A549 (cell line): Measurements from ENCODE around the gene CCDC12. TPM values are rescaled to one million over a fixed set of nuclear protein-coding genes. Genes with fewer than 3 reads are reported as not detected.

Source experiments
- ATAC-seq, 2 experiments: fragments of 200-7000 bp in 1 of 2; fragments of >200 bp in 1 of 2; cut with Nextera tagmentation in 1 of 2; cut with Tn5 transposase in 1 of 2; 3 replicates each; pipeline versions ENCODE4 v1.8.0 to v1.9.1; 2018 to 2020; ENCODE audit warnings: mild to moderate bottlenecking in 1 of 2, moderate library complexity in 1 of 2
- CTCF ChIA-PET: fragments of 300-600 bp; sonication (Branson Sonifier 250); formaldehyde crosslinking; extraction: SDS; loops from one replicate; lab custom pipeline; 2021; ENCODE audit warnings: antibody characterized with exemption, inconsistent platforms; lab: Yijun Ruan, JAX
- POLR2A ChIA-PET: fragments of 350-600 bp; formaldehyde crosslinking; extraction: SDS; loops from one replicate; lab custom pipeline; 2021; ENCODE audit warnings: antibody characterized with exemption, inconsistent platforms; lab: Yijun Ruan, JAX
- DNase-seq, 2 experiments: peaks; one replicate each; pipeline versions ENCODE4 v3.0.0 to v3.0.0-alpha.2; 2011 to 2016; ENCODE audit warnings: low read depth in 1 of 2, low spot score in 1 of 2
- FAIRE-seq: peaks from 2 replicates; lab custom pipeline; 2011; peaks lifted over from hg19 to GRCh38; lab: Jason Lieb, UNC
- H3K27ac ChIP-seq, 2 experiments: fragments of >200 bp; sonication (Bioruptor Twin); formaldehyde crosslinking; 3 replicates each; pipeline ENCODE4 v1.5.1; 2016 to 2017
- H3K4me1 ChIP-seq: fragments of >200 bp; sonication (Bioruptor Twin); formaldehyde crosslinking; 3 replicates; pipeline ENCODE4 v1.6.1; 2016
- H3K4me2 ChIP-seq: fragments of >200 bp; sonication (Bioruptor Twin); formaldehyde crosslinking; 3 replicates; pipeline ENCODE4 v1.6.1; 2016
- H3K4me3 ChIP-seq: fragments of >200 bp; sonication (Bioruptor Twin); formaldehyde crosslinking; 3 replicates; pipeline ENCODE4 v1.5.1; 2016
- H3K9me3 ChIP-seq: fragments of >200 bp; sonication (Bioruptor Twin); formaldehyde crosslinking; 3 replicates; pipeline ENCODE4 v1.6.1; 2016
- CEBPB ChIP-seq, 2 experiments: fragments of >200 bp in 1 of 2; sonication (Bioruptor Twin) in 1 of 2; formaldehyde crosslinking in 1 of 2; IDR thresholded peaks; 2 replicates each; pipeline ENCODE4 v1.6.1; 2012 to 2016
- CHD2 ChIP-seq: fragments of 150-350 bp; IDR thresholded peaks from 2 replicates; pipeline ENCODE4 v1.6.1; 2014; ENCODE audit warnings: low read length; ENCODE audit not compliant: partially characterized antibody
- E2F6 ChIP-seq: IDR thresholded peaks from 2 replicates; pipeline ENCODE4 v1.6.1; 2012; ENCODE audit warnings: low read depth, borderline replicate concordance
- EHF ChIP-seq: fragments of 250-450 bp; sonication (Bioruptor Pico); IDR thresholded peaks from 2 replicates; pipeline ENCODE4 v1.5.0; 2020; ENCODE audit warnings: mild to moderate bottlenecking
- FOSB ChIP-seq: fragments of 250-450 bp; sonication (Bioruptor Pico); IDR thresholded peaks from 2 replicates; pipeline ENCODE4 v1.5.0; 2020; ENCODE audit warnings: mild to moderate bottlenecking, moderate library complexity
- FOXS1 ChIP-seq: fragments of 250-450 bp; sonication (Bioruptor Pico); IDR thresholded peaks from 2 replicates; pipeline ENCODE4 v1.5.0; 2020; ENCODE audit warnings: mild to moderate bottlenecking, moderate library complexity
- HOXA7 ChIP-seq: fragments of 250-450 bp; sonication (Bioruptor Pico); IDR thresholded peaks from 2 replicates; pipeline ENCODE4 v1.5.0; 2020; ENCODE audit warnings: mild to moderate bottlenecking, moderate library complexity
- KDM1A ChIP-seq: fragments of 200-600 bp; sonication (generic); IDR thresholded peaks from 2 replicates; pipeline ENCODE4 v1.6.1; 2016; ENCODE audit warnings: low read depth, mild to moderate bottlenecking
- MAFK ChIP-seq: fragments of 450-650 bp; IDR thresholded peaks from 2 replicates; pipeline ENCODE4 v1.6.1; 2014; ENCODE audit not compliant: partially characterized antibody
- MAX ChIP-seq: IDR thresholded peaks from 2 replicates; pipeline ENCODE4 v1.6.1; 2012
- MAZ ChIP-seq: fragments of 150-350 bp; IDR thresholded peaks from 2 replicates; pipeline ENCODE4 v1.6.1; 2014; ENCODE audit warnings: antibody characterized with exemption, low read depth, low read length, borderline replicate concordance
- MYC ChIP-seq: IDR thresholded peaks from 2 replicates; pipeline ENCODE4 v1.6.1; 2012; ENCODE audit warnings: mild to moderate bottlenecking, inconsistent platforms, low read length, improper control_type of control experiment, borderline replicate concordance
- NPAS2 ChIP-seq: fragments of 250-450 bp; sonication (Bioruptor Pico); IDR thresholded peaks from 2 replicates; pipeline ENCODE4 v1.8.0; 2022; ENCODE audit warnings: mild to moderate bottlenecking, moderate library complexity, borderline replicate concordance
- POLR2AphosphoS2 ChIP-seq: conservative IDR thresholded peaks from 2 replicates; pipeline ENCODE4 v1.6.1; 2012; ENCODE audit warnings: low read length, improper control_type of control experiment, inconsistent platforms
- RAD21 ChIP-seq, 2 experiments: fragments of >200 bp in 1 of 2; sonication (Bioruptor Twin) in 1 of 2; formaldehyde crosslinking in 1 of 2; IDR thresholded peaks in 1 of 2; conservative IDR thresholded peaks in 1 of 2; 2 replicates in 1 of 2; 3 replicates in 1 of 2; pipeline ENCODE4 v1.6.1; 2012 to 2018; ENCODE audit warnings: inconsistent platforms in 1 of 2
- RNF2 ChIP-seq: fragments of 200-600 bp; sonication (generic); IDR thresholded peaks from 2 replicates; pipeline ENCODE4 v1.6.1; 2016; ENCODE audit warnings: low read depth, mild to moderate bottlenecking, antibody characterized with exemption, moderate library complexity, borderline replicate concordance
- ZC3H11A ChIP-seq: fragments of 450-650 bp; IDR thresholded peaks from 2 replicates; pipeline ENCODE4 v1.6.1; 2014; ENCODE audit warnings: antibody characterized with exemption, mild to moderate bottlenecking
- ZFP36 ChIP-seq: fragments of 450-650 bp; IDR thresholded peaks from 2 replicates; pipeline ENCODE4 v1.6.1; 2014; ENCODE audit warnings: borderline replicate concordance; ENCODE audit not compliant: partially characterized antibody
- ZSCAN20 ChIP-seq: fragments of 250-450 bp; sonication (Bioruptor Pico); IDR thresholded peaks from 2 replicates; pipeline ENCODE4 v1.8.0; 2022; ENCODE audit warnings: mild to moderate bottlenecking, moderate library complexity
- WGBS: methylation state at CpG from one replicate; pipeline ENCODE4 v1.1.6; 2017; ENCODE audit errors: missing lambda C conversion rate; 5-methylcytosine and 5-hydroxymethylcytosine counted together
- polyA plus RNA-seq, 4 experiments: library from polyadenylated mRNA; depleted of rRNA in 3 of 4; stranded (reverse); fragments of >200 nt; fragmentation: RNase III in 1 of 4; extraction: RNeasy Plus Mini Kit Qiagen cat#74134 plus additional on column Dnase treatment in 1 of 4; gene quantifications; 2 replicates in 3 of 4; 3 replicates in 1 of 4; pipeline ENCODE4 v1.2.3, GENCODE V29; 2011 to 2017
- TF ChIP-seq, protein P1 (sequence below): fragments of 150-350 bp; IDR thresholded peaks from 2 replicates; pipeline ENCODE4 v1.6.1; 2014; ENCODE audit warnings: low read depth, mild to moderate bottlenecking, low read length
- TF ChIP-seq, protein P2 (sequence below): IDR thresholded peaks from 2 replicates; pipeline ENCODE4 v1.6.1; 2012

The CCDC12 gene
- polyA plus RNA-seq, 2 of the 4 experiments (the other 2 are of a cell fraction) = 34.8 to 81.0 TPM

DNA sequence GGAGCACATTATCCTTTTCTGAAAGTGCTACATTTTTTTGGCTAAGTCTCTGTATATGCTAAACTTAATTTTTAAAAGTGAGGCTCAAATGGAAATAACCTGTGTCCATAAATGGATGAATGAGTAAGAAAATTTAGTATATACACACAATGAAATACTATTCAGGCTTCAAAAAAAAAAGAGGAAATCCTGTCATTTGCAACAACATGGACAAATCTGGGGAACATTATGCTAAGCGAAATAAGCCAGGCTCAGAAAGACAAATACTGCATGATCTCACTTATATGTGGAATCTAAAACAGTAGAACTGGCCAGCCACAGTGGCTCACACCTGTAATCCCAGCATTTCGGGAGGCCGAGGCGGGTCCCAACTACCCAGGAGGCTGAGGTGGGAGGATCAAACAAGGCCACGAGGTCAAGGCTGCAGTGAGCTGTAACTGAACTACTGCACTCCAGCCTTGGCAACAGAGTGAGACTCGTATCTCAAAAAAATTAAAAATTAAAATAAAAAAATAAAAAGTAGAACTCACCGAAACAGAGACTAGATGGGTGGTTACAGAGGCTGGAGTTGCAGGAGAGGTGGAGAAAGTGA, 25.8 kb downstream of the CCDC12 start:
- no peak for DNase-seq
- H3K9me3 ChIP-seq = no peaks in the 10 kb centered on the region
- H3K4me3 ChIP-seq = no peak overlapping the region
- H3K27ac ChIP-seq = peak overlapping the region; percentile 90 to 97; a peak in 5 of 6 replicates
- no peak for ATAC-seq
- peak overlapping the region; percentile 87; the same call in 2 of the 3 replicates for H3K4me2 ChIP-seq
- no peak for TF ChIP-seq HOXA7 (CRISPR knock-in tag)
- no peak for TF ChIP-seq ZSCAN20 (CRISPR knock-in tag)
- no peak for TF ChIP-seq MAFK
- TF ChIP-seq E2F6 = no peak
- TF ChIP-seq, protein P1, sequence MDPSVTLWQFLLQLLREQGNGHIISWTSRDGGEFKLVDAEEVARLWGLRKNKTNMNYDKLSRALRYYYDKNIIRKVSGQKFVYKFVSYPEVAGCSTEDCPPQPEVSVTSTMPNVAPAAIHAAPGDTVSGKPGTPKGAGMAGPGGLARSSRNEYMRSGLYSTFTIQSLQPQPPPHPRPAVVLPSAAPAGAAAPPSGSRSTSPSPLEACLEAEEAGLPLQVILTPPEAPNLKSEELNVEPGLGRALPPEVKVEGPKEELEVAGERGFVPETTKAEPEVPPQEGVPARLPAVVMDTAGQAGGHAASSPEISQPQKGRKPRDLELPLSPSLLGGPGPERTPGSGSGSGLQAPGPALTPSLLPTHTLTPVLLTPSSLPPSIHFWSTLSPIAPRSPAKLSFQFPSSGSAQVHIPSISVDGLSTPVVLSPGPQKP = no peak
- TF ChIP-seq NPAS2 (CRISPR knock-in tag) = no peak
- no peak for TF ChIP-seq EHF (CRISPR knock-in tag)
- TF ChIP-seq, protein P2, sequence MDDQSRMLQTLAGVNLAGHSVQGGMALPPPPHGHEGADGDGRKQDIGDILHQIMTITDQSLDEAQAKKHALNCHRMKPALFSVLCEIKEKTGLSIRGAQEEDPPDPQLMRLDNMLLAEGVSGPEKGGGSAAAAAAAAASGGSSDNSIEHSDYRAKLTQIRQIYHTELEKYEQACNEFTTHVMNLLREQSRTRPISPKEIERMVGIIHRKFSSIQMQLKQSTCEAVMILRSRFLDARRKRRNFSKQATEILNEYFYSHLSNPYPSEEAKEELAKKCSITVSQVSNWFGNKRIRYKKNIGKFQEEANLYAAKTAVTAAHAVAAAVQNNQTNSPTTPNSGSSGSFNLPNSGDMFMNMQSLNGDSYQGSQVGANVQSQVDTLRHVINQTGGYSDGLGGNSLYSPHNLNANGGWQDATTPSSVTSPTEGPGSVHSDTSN = no peak
- TF ChIP-seq POLR2AphosphoS2 = no peak
- TF ChIP-seq RAD21 (conservative IDR thresholded peaks at IDR 0.05 in 1 of 2, IDR thresholded peaks at IDR 0.05 in 1 of 2) = no peak
- no peak for TF ChIP-seq FOXS1
- TF ChIP-seq MYC = no peak
- TF ChIP-seq MAX = no peak
- no peak for TF ChIP-seq FOSB (CRISPR knock-in tag)
- no peak for TF ChIP-seq ZC3H11A
- TF ChIP-seq, all 56 proteins: peak for 0
- 74% methylated on average over 7 of the region's 7 CpGs for WGBS
- peaks cover 78% of the 10 kb centered on the region for H3K4me1 ChIP-seq
- no peak for FAIRE-seq
- ChIA-PET POLR2A (interaction anchor here (1.1 kb wide), 1 partner anchor 29 kb away, joined by 3 read pairs; the partner anchor contains the start of gene NBEAL2), CTCF (interaction anchor here (0.7 kb wide), 1 partner anchor 200 kb away, joined by 3 read pairs; no protein-coding TSS in a partner anchor)

DNA sequence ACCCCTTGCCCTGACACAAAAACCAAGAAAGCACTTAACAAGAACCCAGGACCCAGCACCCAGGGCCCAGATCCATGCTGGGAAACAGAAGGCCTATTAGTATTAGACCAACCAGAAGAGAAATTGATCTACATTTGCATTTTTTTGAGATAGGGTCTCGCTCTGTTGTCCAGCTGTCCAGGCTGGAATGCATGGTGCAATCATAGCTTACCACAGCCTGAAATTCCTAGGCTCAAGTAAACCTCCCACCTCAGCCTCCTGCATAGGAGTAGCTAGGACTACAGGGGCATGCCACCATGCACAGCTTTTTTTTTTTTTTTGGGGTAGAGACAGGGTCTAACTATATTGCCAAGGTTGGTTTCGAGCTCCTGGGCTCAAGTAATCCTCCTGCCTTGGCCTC, 26.4 kb downstream of the CCDC12 start:
- ChIA-PET POLR2A (no interaction called here), CTCF (interaction anchor here (0.8 to 3.9 kb wide), 2 partner anchors 15 to 27 kb away, joined by 3 to 27 read pairs; no protein-coding TSS in a partner anchor)
- FAIRE-seq (no peak), ATAC-seq (no peak), DNase-seq (no peak)
- Histone ChIP-seq H3K4me2 (peak overlapping the region; percentile 87; the same call in 2 of the 3 replicates), H3K4me1 (peaks cover 78% of the 10 kb centered on the region), H3K9me3 (no peaks in the 10 kb centered on the region), H3K4me3 (no peak overlapping the region), H3K27ac (peak overlapping the region; percentile 90 to 97)
- TF ChIP-seq KDM1A = no peak
- no peak for TF ChIP-seq MAZ
- TF ChIP-seq POLR2AphosphoS2 = no peak
- TF ChIP-seq CHD2 = no peak
- no peak for TF ChIP-seq RNF2
- no peak for TF ChIP-seq CEBPB (IDR thresholded peaks at IDR 0.05)
- TF ChIP-seq ZFP36 = no peak
- WGBS = 98% methylated on average over 2 of the region's 2 CpGs
